C4-2B (cell line): ENCODE measurements around the gene OTOS.

Source experiments
- H3K27ac ChIP-seq: fragments of 450-650 bp; 2 replicates; pipeline ENCODE4 v1.5.1; 2017
- CTCF ChIP-seq: fragments of 450-650 bp; conservative IDR thresholded peaks from 2 replicates; pipeline ENCODE4 v1.5.1; 2017; ENCODE audit warnings: mild to moderate bottlenecking
- ZFX ChIP-seq: fragments of 450-650 bp; IDR thresholded peaks from 2 replicates; pipeline ENCODE4 v1.6.1; 2017

The OTOS gene

GRCh38 chr2:240109386-240109785, 31.1 kb downstream of the OTOS start:
- TF ChIP-seq ZFX, result no peak
- no peak for TF ChIP-seq CTCF
- no peak overlapping the region for H3K27ac ChIP-seq

GRCh38 chr2:240107477-240107796, 33.0 kb downstream of the OTOS start:
- TF ChIP-seq CTCF, result no peak
- no peak for TF ChIP-seq ZFX
- H3K27ac ChIP-seq, result no peak overlapping the region

- no peak overlapping the region for H3K27ac ChIP-seq
- TF ChIP-seq ZFX (no peak), CTCF (no peak)
These were observed 33.5 kb downstream of the OTOS start for GRCh38 chr2:240106765-240107476.

- no peak overlapping the region for H3K27ac ChIP-seq
- no peak for TF ChIP-seq ZFX
- no peak for TF ChIP-seq CTCF
These were observed 34.5 kb downstream of the OTOS start for GRCh38 chr2:240105982-240106381.

- TF ChIP-seq CTCF (no peak), ZFX (no peak)
- H3K27ac ChIP-seq, result no peak overlapping the region
These were observed 37.3 kb downstream of the OTOS start for GRCh38 chr2:240103136-240103535.

- H3K27ac ChIP-seq, result no peak overlapping the region
- TF ChIP-seq ZFX, result no peak
These were observed 42.1 kb downstream of the OTOS start for GRCh38 chr2:240098349-240098748.

- no peak overlapping the region for H3K27ac ChIP-seq
- TF ChIP-seq CTCF (no peak), ZFX (no peak)
These were observed 44.6 kb downstream of the OTOS start for GRCh38 chr2:240095556-240096523.
